Pancreas (tissue), 10 donors: ENCODE measurements around the gene LRRC8D. TPM values are rescaled to one million over a fixed set of nuclear protein-coding genes. Genes with fewer than 3 reads are reported as not detected.

Source experiments
- ATAC-seq, 4 donors: fragments of 200-7000 bp; cut with Tn5 transposase; one replicate each; pipeline versions ENCODE4 v1.8.0 to v1.9.1; 2020; ENCODE audit warnings: mild to moderate bottlenecking in 4 of 4, moderate library complexity in 4 of 4
- DNase-seq, 6 donors: peaks; one replicate each; pipeline ENCODE4 v3.0.0-alpha.2; 2020
- FAIRE-seq: peaks from 2 replicates; lab custom pipeline; 2012; peaks lifted over from hg19 to GRCh38; lab: Jason Lieb, UNC
- H3K27ac ChIP-seq, 4 donors: fragments of 200-600 bp; sonication (generic); 1 replicate in 3 of 4; 2 replicates in 1 of 4; pipeline versions ENCODE4 v1.5.0 to v1.8.0; 2020
- H3K27me3 ChIP-seq, 4 donors: fragments of 200-600 bp; one replicate each; pipeline ENCODE4 v1.8.0; 2021
- H3K36me3 ChIP-seq, 3 donors: fragments of 200-600 bp; sonication (generic) in 1 of 3; one replicate each; pipeline versions ENCODE4 v1.5.0 to v1.8.0; 2020 to 2021
- H3K4me1 ChIP-seq, 3 donors: fragments of 200-600 bp; one replicate each; pipeline ENCODE4 v1.8.0; 2021
- H3K4me3 ChIP-seq, 4 donors: fragments of 200-600 bp; sonication (generic) in 2 of 4; one replicate each; pipeline versions ENCODE4 v1.5.0 to v1.8.0; 2020 to 2021
- H3K9me3 ChIP-seq, 4 donors: fragments of 200-600 bp; one replicate each; pipeline ENCODE4 v1.8.0; 2021
- WGBS, 2 donors: extraction: QIAGEN DNeasy Blood & Tissue Kit; methylation state at CpG; one replicate each; pipeline ENCODE4 v1.1.7; 2013; 5-methylcytosine and 5-hydroxymethylcytosine counted together
- intact Hi-C, 3 donors: fragments of 100-400 bp; cut with DNase I; formaldehyde crosslinking; loops; one replicate each; pipeline versions ENCODE4 v1.11.1 to v1.14.2; 2022
- polyA plus RNA-seq, 2 donors: library from polyadenylated mRNA; stranded (reverse); fragments of 200-250 nt; gene quantifications; one replicate each; pipeline ENCODE4 v1.2.3, GENCODE V29; 2013
- total RNA-seq, 6 donors: library from RNA; stranded (reverse); fragmentation: NEBNext Ultra II Directional in 4 of 6; extraction: Animal tissue kit (Norgen Biotek cat#: 25700) in 4 of 6; gene quantifications; one replicate each; pipeline versions ENCODE4 v1.2.1 to v1.2.4, GENCODE V29; 2021 to 2023
- TF ChIP-seq, protein P1 (sequence below), 4 donors: fragments of 200-600 bp; sonication (generic) in 3 of 4; IDR thresholded peaks; one replicate each; pipeline versions ENCODE4 v1.5.0 to v1.8.0; 2021; ENCODE audit warnings: antibody characterized with exemption in 4 of 4
- donor health status: healthy with polysubstance abuse.
- donor health status: DM: no; HTN: no; CAD: no; lungs with moderate emphysema.
- donor health status: DM: no; HTN: no; CAD: no.
- donor health status: control.
- donor health status: control.
- donor health status: Bipolar disorder and iron deficiency.
- donor health status: DM: yes; HTN: yes; CAD: no.
- donor health status: DM: no; HTN: no; CAD: no.
- donor health status: DM: no; HTN: no; CAD: no.
- donor health status: DM: yes; HTN: yes; CAD: no.

Gene LRRC8D
- total and polyA plus RNA-seq, 8 donors: 3.8 to 27.1 (median 10.4) TPM

GRCh38 chr1:89904219-89904980 is 83.6 kb downstream of the LRRC8D start:
- Histone ChIP-seq H3K36me3 (no peaks in the 10 kb centered on the region), H3K4me1 (peaks cover 3 to 9% (median 8%) of the 10 kb centered on the region in 3 donors), H3K9me3 (no peaks in the 10 kb centered on the region), H3K4me3 (no peak overlapping the region), H3K27me3 (no peaks in the 10 kb centered on the region), H3K27ac (no peak overlapping the region)
- intact Hi-C loops: no loop called here
- WGBS, 2 donors: 83 to 86% methylated on average over 6 of the region's 6 CpGs
- ATAC-seq (no peak), FAIRE-seq (no peak), DNase-seq (no peak)
- TF ChIP-seq, protein P1, sequence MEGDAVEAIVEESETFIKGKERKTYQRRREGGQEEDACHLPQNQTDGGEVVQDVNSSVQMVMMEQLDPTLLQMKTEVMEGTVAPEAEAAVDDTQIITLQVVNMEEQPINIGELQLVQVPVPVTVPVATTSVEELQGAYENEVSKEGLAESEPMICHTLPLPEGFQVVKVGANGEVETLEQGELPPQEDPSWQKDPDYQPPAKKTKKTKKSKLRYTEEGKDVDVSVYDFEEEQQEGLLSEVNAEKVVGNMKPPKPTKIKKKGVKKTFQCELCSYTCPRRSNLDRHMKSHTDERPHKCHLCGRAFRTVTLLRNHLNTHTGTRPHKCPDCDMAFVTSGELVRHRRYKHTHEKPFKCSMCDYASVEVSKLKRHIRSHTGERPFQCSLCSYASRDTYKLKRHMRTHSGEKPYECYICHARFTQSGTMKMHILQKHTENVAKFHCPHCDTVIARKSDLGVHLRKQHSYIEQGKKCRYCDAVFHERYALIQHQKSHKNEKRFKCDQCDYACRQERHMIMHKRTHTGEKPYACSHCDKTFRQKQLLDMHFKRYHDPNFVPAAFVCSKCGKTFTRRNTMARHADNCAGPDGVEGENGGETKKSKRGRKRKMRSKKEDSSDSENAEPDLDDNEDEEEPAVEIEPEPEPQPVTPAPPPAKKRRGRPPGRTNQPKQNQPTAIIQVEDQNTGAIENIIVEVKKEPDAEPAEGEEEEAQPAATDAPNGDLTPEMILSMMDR (IDR thresholded peaks at IDR 0.05): no peak

- FAIRE-seq: no peak
- WGBS, 2 donors: 93 to 94% methylated on average over 5 of the region's 5 CpGs
- TF ChIP-seq, protein P1 (IDR thresholded peaks at IDR 0.05): no peak
- no peaks in the 10 kb centered on the region for H3K36me3 ChIP-seq
- peaks cover 3 to 9% (median 8%) of the 10 kb centered on the region in 3 donors for H3K4me1 ChIP-seq
- H3K4me3 ChIP-seq: no peak overlapping the region
- intact Hi-C loops: no loop called here
- H3K27me3 ChIP-seq: no peaks in the 10 kb centered on the region
- H3K9me3 ChIP-seq: no peaks in the 10 kb centered on the region
- DNase-seq: no peak
- no peak overlapping the region for H3K27ac ChIP-seq
- no peak for ATAC-seq
Measured at GRCh38 chr1:89905395-89906058, 84.7 kb downstream of the LRRC8D start.

DNA sequence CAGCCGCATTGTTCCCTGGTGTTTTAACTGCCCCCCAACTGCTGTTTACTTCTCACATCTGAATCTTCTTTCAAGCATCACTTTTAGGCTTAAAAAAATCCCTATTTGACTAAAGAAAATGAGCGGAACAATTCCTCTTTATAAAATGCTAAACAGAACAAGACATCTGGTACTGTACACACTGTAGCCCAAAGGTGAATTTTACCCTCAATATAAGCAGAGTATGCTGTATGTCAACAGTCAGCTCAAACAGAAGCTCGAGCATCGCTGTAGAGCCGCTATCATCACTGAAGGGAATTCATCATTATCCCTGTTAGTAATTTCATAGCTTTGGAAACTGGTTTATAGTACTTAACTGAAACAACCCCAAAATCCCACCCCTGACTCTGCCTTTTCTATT is 85.3 kb downstream of the LRRC8D start:
- peaks cover 3 to 9% (median 8%) of the 10 kb centered on the region in 3 donors for H3K4me1 ChIP-seq
- H3K36me3 ChIP-seq: no peaks in the 10 kb centered on the region
- H3K27me3 ChIP-seq: no peaks in the 10 kb centered on the region
- H3K9me3 ChIP-seq: no peaks in the 10 kb centered on the region
- ATAC-seq (no peak), FAIRE-seq (no peak), DNase-seq (no peak)
- 89 to 90% methylated on average over 5 of the region's 5 CpGs for WGBS, 2 donors
- H3K4me3 ChIP-seq: no peak overlapping the region
- intact Hi-C loops: no loop called here
- H3K27ac ChIP-seq: peak overlapping the region; percentile 23 to 49 (median 31)
- TF ChIP-seq, protein P1 (IDR thresholded peaks at IDR 0.05): no peak

DNA sequence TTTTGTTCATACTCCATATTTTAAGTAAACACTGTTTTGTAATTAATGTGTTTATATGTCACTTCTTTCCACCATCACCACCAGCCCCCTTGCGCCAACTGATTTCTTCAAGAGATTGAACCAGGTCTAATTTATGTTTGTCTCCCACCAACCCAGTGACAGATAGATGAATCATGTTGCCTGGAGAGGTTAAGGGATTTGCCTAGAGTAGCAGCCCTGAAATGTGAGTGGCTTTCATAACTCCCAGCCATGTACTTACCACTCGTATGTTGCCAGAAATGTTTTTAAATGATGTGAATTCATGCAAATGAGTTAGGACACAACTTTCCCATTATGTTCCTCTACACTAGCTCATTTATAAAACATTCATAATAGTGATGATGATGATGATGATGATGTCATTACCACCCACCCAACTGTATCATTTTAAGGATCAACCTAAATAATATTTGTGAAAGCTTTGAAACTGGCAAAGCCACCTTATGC is 86.9 kb downstream of the LRRC8D start:
- H3K36me3 ChIP-seq: no peaks in the 10 kb centered on the region
- no peak for DNase-seq
- no peak for FAIRE-seq
- no peak overlapping the region for H3K27ac ChIP-seq
- TF ChIP-seq, protein P1 (IDR thresholded peaks at IDR 0.05): no peak
- 93 to 96% methylated on average over 2 of the region's 2 CpGs for WGBS, 2 donors
- no peaks in the 10 kb centered on the region for H3K27me3 ChIP-seq
- peaks cover 3 to 9% (median 8%) of the 10 kb centered on the region in 3 donors for H3K4me1 ChIP-seq
- H3K9me3 ChIP-seq: no peaks in the 10 kb centered on the region
- H3K4me3 ChIP-seq: no peak overlapping the region
- intact Hi-C loops: no loop called here
- ATAC-seq: no peak
